Endodermal cell (in vitro differentiated cells): ENCODE results near the gene CHI3L2. TPM values are rescaled to one million over a fixed set of nuclear protein-coding genes. Genes with fewer than 3 reads are reported as not detected.

Experiments used
- DNase-seq: peaks from one replicate; pipeline ENCODE4 v3.0.0-alpha.2; 2017
- H3K27ac ChIP-seq: 2 replicates; pipeline ENCODE4 v1.5.1; 2013; ENCODE audit warnings: mild to moderate bottlenecking, low read depth, low read length, moderate library complexity
- H3K27me3 ChIP-seq: 2 replicates; pipeline ENCODE4 v1.6.1; 2013; ENCODE audit warnings: mild to moderate bottlenecking, low read length, moderate library complexity; ENCODE audit not compliant: insufficient read depth, control insufficient read depth, poor library complexity, severe bottlenecking
- H3K36me3 ChIP-seq: 2 replicates; pipeline ENCODE4 v1.7.0; 2013; ENCODE audit warnings: mild to moderate bottlenecking, low read length, moderate library complexity; ENCODE audit not compliant: control insufficient read depth, insufficient read depth
- H3K4me1 ChIP-seq: one replicate; pipeline ENCODE4 v1.7.0; 2013; ENCODE audit warnings: low read length; ENCODE audit not compliant: control insufficient read depth, insufficient read depth
- H3K4me3 ChIP-seq: 2 replicates; pipeline ENCODE4 v1.5.1; 2013; ENCODE audit warnings: mild to moderate bottlenecking, low read length, moderate library complexity
- H3K9ac ChIP-seq: 2 replicates; pipeline ENCODE4 v1.6.1; 2013; ENCODE audit warnings: mild to moderate bottlenecking, low read length, moderate library complexity; ENCODE audit not compliant: poor library complexity, severe bottlenecking; ENCODE audit errors: extremely low read depth
- H3K9me3 ChIP-seq: 2 replicates; pipeline ENCODE4 v1.6.1; 2013; ENCODE audit warnings: mild to moderate bottlenecking, low read length, moderate library complexity; ENCODE audit not compliant: control insufficient read depth
- H3K27ac Mint-ChIP-seq: 2 replicates; pipeline ENCODE4 v1.8.0; 2020; ENCODE audit warnings: mixed read lengths
- H3K27me3 Mint-ChIP-seq: 2 replicates; pipeline ENCODE4 v1.8.0; 2021; ENCODE audit warnings: mild to moderate bottlenecking, mixed read lengths; ENCODE audit not compliant: insufficient read depth
- H3K36me3 Mint-ChIP-seq: 2 replicates; pipeline ENCODE4 v1.8.0; 2020; ENCODE audit warnings: low read depth, mixed read lengths
- H3K4me1 Mint-ChIP-seq: 2 replicates; pipeline ENCODE4 v1.8.0; 2020; ENCODE audit warnings: mixed read lengths
- H3K4me3 Mint-ChIP-seq: 2 replicates; pipeline ENCODE4 v1.8.0; 2020; ENCODE audit warnings: mild to moderate bottlenecking, moderate library complexity, mixed read lengths
- H3K9me3 Mint-ChIP-seq: 2 replicates; pipeline ENCODE4 v1.8.0; 2020; ENCODE audit warnings: mild to moderate bottlenecking, mixed read lengths
- CTCF ChIP-seq: fragments of 200-600 bp; sonication (generic); conservative IDR thresholded peaks from 2 replicates; pipeline ENCODE4 v1.5.0; 2021; ENCODE audit warnings: antibody characterized with exemption, mild to moderate bottlenecking
- WGBS, 2 experiments: methylation state at CpG; one replicate each; pipeline versions ENCODE4 v1.1.5 to v1.1.7; 2013; ENCODE audit warnings: missing lambda C conversion rate in 2 of 2, mixed read lengths in 1 of 2; ENCODE audit not compliant: insufficient coverage in 1 of 2, insufficient read length in 1 of 2; 5-methylcytosine and 5-hydroxymethylcytosine counted together
- total RNA-seq, 2 donors: library from RNA; stranded (reverse); fragmentation: NEBNext Ultra II Directional in 1 of 2; extraction: Animal tissue kit (Norgen Biotek cat#: 25700) in 1 of 2; gene quantifications; 2 replicates in 1 of 2; 3 replicates in 1 of 2; pipeline ENCODE4 v1.2.1, GENCODE V29; 2021

CHI3L2 gene
- total RNA-seq, 2 donors from 2014 or later = not detected

- H3K4me3 Mint-ChIP-seq = no peak overlapping the region
- Histone ChIP-seq H3K9ac (no peak overlapping the region), H3K27me3 (no peaks in the 10 kb centered on the region), H3K36me3 (no peaks in the 10 kb centered on the region), H3K4me3 (no peak overlapping the region), H3K9me3 (no peaks in the 10 kb centered on the region), H3K27ac (no peak overlapping the region), H3K4me1 (peaks cover 5% of the 10 kb centered on the region)
- no peak for DNase-seq
- no peak for TF ChIP-seq CTCF
- peaks cover 2% of the 10 kb centered on the region for H3K9me3 Mint-ChIP-seq
- no peak overlapping the region for H3K27ac Mint-ChIP-seq
- H3K27me3 Mint-ChIP-seq = peaks cover 15% of the 10 kb centered on the region
- H3K36me3 Mint-ChIP-seq = peaks cover 2% of the 10 kb centered on the region
- H3K4me1 Mint-ChIP-seq = peaks cover 11% of the 10 kb centered on the region
- WGBS, 2 experiments = 100% methylated on average over 1 of the region's 1 CpG; no CpG with 5 or more reads in 1 of the 2 experiments
These were observed 25.2 kb upstream of the CHI3L2 start for GRCh38 chr1:111202366-111202706.

DNA sequence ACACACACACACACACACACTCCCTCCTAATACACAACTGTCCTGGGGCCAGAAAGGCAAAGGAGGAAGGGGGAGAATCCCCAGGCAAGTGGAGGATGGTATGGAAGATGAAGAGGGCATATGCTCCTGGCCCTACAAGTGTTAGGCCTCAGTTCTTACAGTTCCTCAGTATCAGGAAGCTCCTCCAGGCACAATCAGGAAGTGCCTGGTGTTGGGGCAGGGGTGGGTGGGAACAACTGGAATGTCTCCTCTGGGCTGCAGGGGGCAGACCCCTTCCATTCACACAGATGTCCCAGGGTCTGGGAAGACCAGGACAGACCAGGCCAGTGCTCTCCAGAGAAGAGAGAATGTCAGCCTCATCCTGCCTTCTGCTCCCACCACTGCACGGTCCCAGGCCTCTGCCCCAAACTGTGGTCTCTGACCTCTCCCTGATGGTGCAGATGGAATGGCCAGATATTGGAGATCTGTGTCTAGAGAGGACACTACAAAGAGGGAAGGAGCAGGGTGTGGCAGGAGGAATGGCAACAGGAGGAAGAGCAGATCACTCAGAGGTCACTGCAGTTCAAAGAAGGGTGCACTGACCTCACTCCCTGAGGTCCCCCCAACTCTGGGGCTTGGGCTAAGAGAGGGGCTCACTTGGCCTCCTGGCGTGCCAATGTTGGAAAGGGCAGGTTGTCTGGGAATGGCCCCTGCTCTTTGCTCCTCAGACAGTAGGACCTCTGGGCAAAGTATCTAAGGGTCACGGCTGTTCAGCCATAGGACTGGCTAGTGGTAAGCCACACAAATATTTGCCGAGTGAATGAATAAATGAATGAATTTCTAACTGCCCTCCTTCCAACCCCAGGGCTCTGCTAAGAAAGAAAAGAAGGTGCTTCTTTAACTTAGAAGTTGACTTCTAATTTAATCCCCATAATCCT is 24.5 kb upstream of the CHI3L2 start:
- no peak overlapping the region for H3K4me3 ChIP-seq
- Mint-ChIP-seq H3K27ac (no peak overlapping the region), H3K4me1 (peaks cover 11% of the 10 kb centered on the region), H3K9me3 (peaks cover 2% of the 10 kb centered on the region), H3K27me3 (peaks cover 15% of the 10 kb centered on the region), H3K36me3 (peaks cover 2% of the 10 kb centered on the region), H3K4me3 (no peak overlapping the region)
- TF ChIP-seq CTCF = peak; percentile 72
- H3K4me1 ChIP-seq = peaks cover 5% of the 10 kb centered on the region
- no peak overlapping the region for H3K27ac ChIP-seq
- H3K27me3 ChIP-seq = no peaks in the 10 kb centered on the region
- no peaks in the 10 kb centered on the region for H3K36me3 ChIP-seq
- WGBS, 2 experiments = 81 to 97% methylated on average over 3 to 4 of the region's 4 CpGs
- peak; percentile 67 for DNase-seq
- no peaks in the 10 kb centered on the region for H3K9me3 ChIP-seq
- no peak overlapping the region for H3K9ac ChIP-seq

DNA sequence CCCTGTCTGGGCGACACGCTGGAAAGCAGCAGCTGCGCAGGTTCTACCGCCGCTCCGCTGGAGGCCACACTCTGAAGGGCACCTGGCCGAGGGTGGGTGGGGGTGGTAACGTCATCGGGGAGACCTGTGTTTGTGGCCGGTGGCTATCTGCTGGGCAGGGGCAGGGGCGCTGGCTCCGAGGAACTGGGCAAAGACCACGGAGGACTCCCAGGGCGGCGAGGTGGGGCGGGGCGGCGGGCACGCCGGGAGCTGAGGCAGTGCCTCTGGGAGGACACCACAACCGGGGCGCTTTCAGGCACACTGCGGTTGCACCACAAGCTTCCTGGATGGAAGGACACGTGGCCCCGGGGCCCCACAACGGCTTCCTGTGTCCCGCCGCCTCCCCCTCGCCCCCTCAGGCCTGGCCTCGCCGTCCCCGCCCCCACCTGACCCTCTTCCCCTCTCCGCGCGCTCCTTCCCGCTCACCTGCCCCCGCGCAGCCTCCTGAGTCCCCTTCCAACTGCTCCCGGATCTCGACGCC is 23.8 kb upstream of the CHI3L2 start:
- Histone ChIP-seq H3K36me3 (no peaks in the 10 kb centered on the region), H3K9ac (no peak overlapping the region), H3K4me1 (peaks cover 5% of the 10 kb centered on the region), H3K27ac (no peak overlapping the region), H3K4me3 (no peak overlapping the region), H3K27me3 (no peaks in the 10 kb centered on the region), H3K9me3 (no peaks in the 10 kb centered on the region)
- peaks cover 2% of the 10 kb centered on the region for H3K9me3 Mint-ChIP-seq
- no peak overlapping the region for H3K4me3 Mint-ChIP-seq
- 92 to 97% methylated on average over 15 to 41 of the region's 41 CpGs for WGBS, 2 experiments
- peaks cover 15% of the 10 kb centered on the region for H3K4me1 Mint-ChIP-seq
- DNase-seq = no peak
- H3K27me3 Mint-ChIP-seq = peaks cover 15% of the 10 kb centered on the region
- H3K27ac Mint-ChIP-seq = no peak overlapping the region
- H3K36me3 Mint-ChIP-seq = peaks cover 2% of the 10 kb centered on the region
- no peak for TF ChIP-seq CTCF
